Adrenal gland (tissue), 12 donors: ENCODE data around the gene PLSCR5. TPM values are rescaled to one million over a fixed set of nuclear protein-coding genes. Genes with fewer than 3 reads are reported as not detected.

ENCODE experiments used
- DNase-seq, 7 donors: peaks; one replicate each; pipeline ENCODE4 v3.0.0-alpha.2; 2019 to 2020
- H3K27ac ChIP-seq, 5 donors: fragments of 200-600 bp; sonication (generic) in 4 of 5; 1 replicate in 3 of 5; 2 replicates in 2 of 5; pipeline versions ENCODE4 v1.5.1 to v1.8.0; 2016 to 2020; ENCODE audit warnings: mild to moderate bottlenecking in 1 of 5
- H3K27me3 ChIP-seq: fragments of 200-600 bp; 2 replicates; pipeline ENCODE4 v1.8.0; 2021
- H3K36me3 ChIP-seq, 2 donors: fragments of 200-600 bp; replicated peaks in 1 of 2; 1 replicate in 1 of 2; 2 replicates in 1 of 2; pipeline versions ENCODE4 v1.5.1 to v1.8.0; 2018 to 2022
- H3K4me1 ChIP-seq, 2 donors: fragments of 200-600 bp; replicated peaks in 1 of 2; 1 replicate in 1 of 2; 2 replicates in 1 of 2; pipeline versions ENCODE4 v1.5.1 to v1.8.0; 2018 to 2021
- H3K4me3 ChIP-seq, 4 donors: fragments of 200-600 bp; sonication (generic) in 3 of 4; one replicate each; pipeline ENCODE4 v1.5.1; 2016 to 2018
- H3K9me3 ChIP-seq, 3 donors: fragments of 200-600 bp; sonication (generic) in 1 of 3; replicated peaks in 1 of 3; 1 replicate in 2 of 3; 2 replicates in 1 of 3; pipeline versions ENCODE4 v1.5.1 to v1.8.0; 2016 to 2021
- POLR2A ChIP-seq, 2 donors: fragments of 450-650 bp; IDR thresholded peaks; one replicate each; pipeline ENCODE4 v1.6.1; 2017; ENCODE audit warnings: antibody characterized with exemption in 2 of 2, mild to moderate bottlenecking in 2 of 2, moderate library complexity in 1 of 2
- WGBS, 4 donors: extraction: QIAGEN DNeasy Blood & Tissue Kit in 2 of 4; methylation state at CpG; one replicate each; pipeline versions ENCODE4 v1.1.5 to v1.1.7; 2013 to 2017; 5-methylcytosine and 5-hydroxymethylcytosine counted together
- intact Hi-C, 2 donors: fragments of 100-400 bp; cut with DNase I; formaldehyde crosslinking; loops; one replicate each; pipeline versions ENCODE4 v1.14.1 to v1.15.0; 2022 to 2023
- polyA plus RNA-seq, 3 donors: library from polyadenylated mRNA; stranded (reverse); fragments of 200-250 nt in 2 of 3; fragments of 350-450 nt in 1 of 3; fragmentation: Illumina TruSeq in 1 of 3; extraction: RNeasy Lipid Tissue Mini Kit (QIAGEN cat#74804) in 1 of 3; gene quantifications; one replicate each; pipeline ENCODE4 v1.2.3, GENCODE V29; 2013 to 2014
- total RNA-seq, 9 donors: library from RNA; depleted of rRNA in 4 of 9; stranded (reverse); fragments of >200 nt in 4 of 9; fragments of 120-200 nt in 1 of 9; fragmentation: NEBNext Ultra II Directional in 1 of 9; extraction: Animal tissue kit (Norgen Biotek cat#: 25700) in 1 of 9; gene quantifications; one replicate each; pipeline versions ENCODE4 v1.1.0 to v1.2.4, GENCODE V29; 2013 to 2023
- TF ChIP-seq, protein P1 (sequence below), 6 experiments: fragments of 450-650 bp in 4 of 6; fragments of 200-600 bp in 2 of 6; sonication (generic) in 1 of 6; IDR thresholded peaks; 1 replicate in 5 of 6; 2 replicates in 1 of 6; pipeline versions ENCODE4 v1.5.1 to v1.8.0; 2016 to 2021; ENCODE audit warnings: antibody characterized with exemption in 6 of 6, mild to moderate bottlenecking in 2 of 6, moderate library complexity in 1 of 6
- donor health status: healthy with polysubstance abuse.
- donor health status: Bipolar disorder and iron deficiency.
- donor health status: DM: yes; HTN: yes; CAD: no.
- donor health status: DM: no; HTN: no; CAD: no.
- donor health status: DM: no; HTN: no; CAD: no.
- donor health status: DM: yes; HTN: yes; CAD: no.

The PLSCR5 gene
- total and polyA plus RNA-seq, 12 donors: not detected

DNA sequence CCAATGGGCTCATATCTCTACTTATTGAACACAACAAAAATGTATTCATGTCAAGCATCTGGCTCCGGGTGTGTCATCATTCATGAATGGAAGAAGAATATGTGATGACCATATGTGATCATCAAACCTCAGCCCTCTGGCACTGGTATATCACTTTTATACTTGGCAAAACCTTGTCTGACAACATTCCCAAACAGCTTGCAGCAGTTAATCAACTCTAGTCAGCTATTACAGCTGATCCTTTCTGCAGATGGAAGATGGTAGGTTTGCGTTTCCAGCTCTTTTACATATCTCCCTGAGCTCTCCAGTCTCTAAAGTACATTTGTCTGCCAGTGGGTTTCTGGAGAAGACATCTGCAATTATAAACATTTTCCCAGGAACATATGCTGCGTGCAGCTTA lies 6.6 kb downstream of the PLSCR5 start:
- H3K4me1 ChIP-seq: no peaks in the 10 kb centered on the region
- 75 to 88% (median 78%) methylated on average over 3 of the region's 3 CpGs for WGBS, 4 donors
- H3K27me3 ChIP-seq: no peaks in the 10 kb centered on the region
- DNase-seq: no peak
- intact Hi-C loops: no loop called here
- TF ChIP-seq, protein P1, sequence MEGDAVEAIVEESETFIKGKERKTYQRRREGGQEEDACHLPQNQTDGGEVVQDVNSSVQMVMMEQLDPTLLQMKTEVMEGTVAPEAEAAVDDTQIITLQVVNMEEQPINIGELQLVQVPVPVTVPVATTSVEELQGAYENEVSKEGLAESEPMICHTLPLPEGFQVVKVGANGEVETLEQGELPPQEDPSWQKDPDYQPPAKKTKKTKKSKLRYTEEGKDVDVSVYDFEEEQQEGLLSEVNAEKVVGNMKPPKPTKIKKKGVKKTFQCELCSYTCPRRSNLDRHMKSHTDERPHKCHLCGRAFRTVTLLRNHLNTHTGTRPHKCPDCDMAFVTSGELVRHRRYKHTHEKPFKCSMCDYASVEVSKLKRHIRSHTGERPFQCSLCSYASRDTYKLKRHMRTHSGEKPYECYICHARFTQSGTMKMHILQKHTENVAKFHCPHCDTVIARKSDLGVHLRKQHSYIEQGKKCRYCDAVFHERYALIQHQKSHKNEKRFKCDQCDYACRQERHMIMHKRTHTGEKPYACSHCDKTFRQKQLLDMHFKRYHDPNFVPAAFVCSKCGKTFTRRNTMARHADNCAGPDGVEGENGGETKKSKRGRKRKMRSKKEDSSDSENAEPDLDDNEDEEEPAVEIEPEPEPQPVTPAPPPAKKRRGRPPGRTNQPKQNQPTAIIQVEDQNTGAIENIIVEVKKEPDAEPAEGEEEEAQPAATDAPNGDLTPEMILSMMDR (IDR thresholded peaks at IDR 0.05): no peak
- no peak for TF ChIP-seq POLR2A (IDR thresholded peaks at IDR 0.05)
- H3K9me3 ChIP-seq: no peaks in the 10 kb centered on the region
- no peak overlapping the region for H3K27ac ChIP-seq
- H3K4me3 ChIP-seq: no peak overlapping the region
- H3K36me3 ChIP-seq: no peaks in the 10 kb centered on the region

DNA sequence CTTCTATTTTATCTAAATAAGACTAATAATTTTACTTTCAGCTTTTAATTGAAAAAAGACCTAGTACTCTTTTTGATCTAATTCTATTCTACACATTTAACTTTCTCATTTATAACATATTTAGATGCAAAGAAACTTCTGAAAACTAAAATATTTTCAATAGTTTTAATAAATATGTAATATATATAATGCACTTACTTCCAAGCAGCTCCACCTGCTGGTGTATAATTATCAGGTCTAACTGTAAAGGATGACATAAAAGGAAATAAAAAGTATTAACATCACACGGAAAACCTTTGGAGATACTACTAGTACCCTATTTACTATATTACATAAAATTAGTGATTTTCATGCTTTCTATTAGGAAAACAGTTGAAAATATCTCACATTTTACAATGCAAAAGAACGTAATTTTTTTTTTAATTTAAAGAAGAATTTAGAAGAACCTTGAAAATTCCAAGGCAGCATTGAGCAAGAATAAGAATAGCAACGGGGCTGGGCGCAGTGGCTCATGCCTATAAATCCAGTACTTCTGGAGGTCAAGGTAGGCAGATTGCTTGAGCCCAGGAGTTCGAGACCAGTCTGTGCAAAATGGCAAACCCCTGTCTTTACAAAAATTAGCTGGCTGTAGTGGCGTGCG lies 10.2 kb downstream of the PLSCR5 start:
- TF ChIP-seq POLR2A (IDR thresholded peaks at IDR 0.05): no peak
- TF ChIP-seq, protein P1 (IDR thresholded peaks at IDR 0.05): peak in 3 of 6 experiments; percentile 8 to 42 (median 16)
- Histone ChIP-seq H3K4me1 (no peaks in the 10 kb centered on the region), H3K36me3 (no peaks in the 10 kb centered on the region), H3K27me3 (no peaks in the 10 kb centered on the region), H3K9me3 (no peaks in the 10 kb centered on the region), H3K4me3 (no peak overlapping the region), H3K27ac (no peak overlapping the region)
- intact Hi-C loops: no loop called here
- DNase-seq: no peak
- 51 to 58% (median 52%) methylated on average over 7 of the region's 7 CpGs for WGBS, 4 donors

DNA sequence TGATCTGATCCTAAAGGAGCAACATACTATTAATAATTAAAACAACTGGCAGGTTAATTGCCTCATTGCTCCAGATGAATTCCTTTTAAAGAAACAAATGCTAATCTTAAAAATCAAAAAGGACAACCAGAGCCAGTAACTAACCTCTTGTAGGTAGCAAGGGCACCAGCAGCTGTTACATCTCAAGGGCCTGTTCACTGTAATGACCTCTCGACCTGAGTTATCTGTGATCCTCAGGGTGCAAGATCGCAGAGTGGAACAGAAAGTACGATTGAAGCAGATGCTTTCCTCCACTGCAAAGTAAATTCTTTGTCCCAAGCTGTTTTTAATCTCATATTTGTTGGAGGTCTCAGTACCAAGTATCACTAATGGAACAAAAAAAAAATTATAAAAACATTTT lies 11.4 kb downstream of the PLSCR5 start:
- DNase-seq: no peak
- 67 to 80% (median 77%) methylated on average over 3 of the region's 3 CpGs for WGBS, 4 donors
- Histone ChIP-seq H3K27ac (no peak overlapping the region), H3K9me3 (no peaks in the 10 kb centered on the region), H3K4me3 (no peak overlapping the region), H3K27me3 (no peaks in the 10 kb centered on the region), H3K36me3 (no peaks in the 10 kb centered on the region), H3K4me1 (no peaks in the 10 kb centered on the region)
- intact Hi-C loops: no loop called here
- no peak for TF ChIP-seq POLR2A (IDR thresholded peaks at IDR 0.05)
- TF ChIP-seq, protein P1 (IDR thresholded peaks at IDR 0.05): no peak

DNA sequence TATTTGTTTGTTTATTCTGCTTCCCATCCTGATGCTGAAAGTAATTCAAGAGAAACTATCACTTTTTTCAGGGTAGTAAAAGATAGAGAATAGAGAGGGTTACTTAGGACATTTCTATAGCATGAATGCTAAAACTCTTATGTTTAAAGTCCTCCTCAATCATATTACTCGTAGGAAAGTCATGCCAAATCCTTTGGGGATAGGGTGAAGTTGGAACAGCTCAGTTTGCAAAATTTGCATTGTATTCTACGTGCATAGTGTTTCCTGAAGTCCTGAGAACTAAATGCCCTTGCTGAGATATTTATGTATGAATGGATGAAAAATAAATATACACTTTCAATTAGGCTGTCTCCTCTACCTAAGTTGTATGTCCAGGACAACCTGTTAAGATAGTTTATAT lies 14.6 kb downstream of the PLSCR5 start:
- Histone ChIP-seq H3K4me3 (no peak overlapping the region), H3K4me1 (no peaks in the 10 kb centered on the region), H3K9me3 (no peaks in the 10 kb centered on the region), H3K27ac (no peak overlapping the region), H3K27me3 (no peaks in the 10 kb centered on the region), H3K36me3 (no peaks in the 10 kb centered on the region)
- no peak for DNase-seq
- intact Hi-C loops: no loop called here
- no peak for TF ChIP-seq POLR2A (IDR thresholded peaks at IDR 0.05)
- TF ChIP-seq, protein P1 (IDR thresholded peaks at IDR 0.05): no peak
- 50 to 73% (median 63%) methylated on average over 2 of the region's 2 CpGs for WGBS, 4 donors
